Body of pancreas (tissue), 4 donors: ENCODE results near the gene CRYGB. TPM values are rescaled to one million over a fixed set of nuclear protein-coding genes. Genes with fewer than 3 reads are reported as not detected.

Experiments used
- ATAC-seq: fragments of 150-250 bp; one replicate; pipeline ENCODE4 v1.9.1; 2016
- DNase-seq, 4 donors: peaks; one replicate each; pipeline ENCODE4 v3.0.0-alpha.2; 2019
- H3K27ac ChIP-seq, 4 donors: fragments of 200-600 bp; sonication (generic); 1 replicate in 3 of 4; 2 replicates in 1 of 4; pipeline versions ENCODE4 v1.5.1 to v1.6.1; 2016 to 2019; ENCODE audit warnings: mild to moderate bottlenecking in 1 of 4, mixed read lengths in 1 of 4, moderate library complexity in 1 of 4
- H3K27me3 ChIP-seq, 2 donors: fragments of 200-600 bp; sonication (generic); one replicate each; pipeline ENCODE4 v1.6.0; 2016; ENCODE audit warnings: mild to moderate bottlenecking in 1 of 2
- H3K36me3 ChIP-seq, 2 donors: fragments of 200-600 bp; sonication (generic); replicated peaks in 1 of 2; 2 replicates each; pipeline ENCODE4 v1.5.1; 2016; ENCODE audit warnings: low read depth in 2 of 2; ENCODE audit not compliant: insufficient read depth in 1 of 2
- H3K4me1 ChIP-seq: fragments of 200-600 bp; sonication (generic); one replicate; pipeline ENCODE4 v1.6.0; 2016
- H3K4me3 ChIP-seq, 2 donors: fragments of 200-600 bp; sonication (generic); 1 replicate in 1 of 2; 2 replicates in 1 of 2; pipeline ENCODE4 v1.5.1; 2016 to 2019
- H3K9me3 ChIP-seq, 3 donors: fragments of 200-600 bp; sonication (generic); 1 replicate in 2 of 3; 2 replicates in 1 of 3; pipeline ENCODE4 v1.5.1; 2016
- POLR2A ChIP-seq, 3 donors: fragments of 450-650 bp; IDR thresholded peaks; one replicate each; pipeline ENCODE4 v1.6.1; 2016; ENCODE audit warnings: antibody characterized with exemption in 3 of 3, mild to moderate bottlenecking in 2 of 3
- WGBS, 2 donors: methylation state at CpG; one replicate each; pipeline ENCODE4 v1.1.5; 2017; 5-methylcytosine and 5-hydroxymethylcytosine counted together
- intact Hi-C: fragments of 100-400 bp; cut with DNase I; formaldehyde crosslinking; loops from one replicate; pipeline ENCODE4 v1.15.1; 2023
- total RNA-seq, 2 donors: library from RNA; depleted of rRNA; stranded (reverse); fragments of >200 nt; gene quantifications; one replicate each; pipeline ENCODE4 v1.1.0, GENCODE V29; 2016
- TF ChIP-seq, protein P1 (sequence below), 7 experiments: fragments of 450-650 bp in 4 of 7; fragments of 200-600 bp in 3 of 7; sonication (generic) in 3 of 7; IDR thresholded peaks; one replicate each; pipeline ENCODE4 v1.5.1; 2016 to 2019; ENCODE audit warnings: antibody characterized with exemption in 7 of 7

Gene CRYGB
- total RNA-seq, 2 donors from 2014 or later: not detected

DNA sequence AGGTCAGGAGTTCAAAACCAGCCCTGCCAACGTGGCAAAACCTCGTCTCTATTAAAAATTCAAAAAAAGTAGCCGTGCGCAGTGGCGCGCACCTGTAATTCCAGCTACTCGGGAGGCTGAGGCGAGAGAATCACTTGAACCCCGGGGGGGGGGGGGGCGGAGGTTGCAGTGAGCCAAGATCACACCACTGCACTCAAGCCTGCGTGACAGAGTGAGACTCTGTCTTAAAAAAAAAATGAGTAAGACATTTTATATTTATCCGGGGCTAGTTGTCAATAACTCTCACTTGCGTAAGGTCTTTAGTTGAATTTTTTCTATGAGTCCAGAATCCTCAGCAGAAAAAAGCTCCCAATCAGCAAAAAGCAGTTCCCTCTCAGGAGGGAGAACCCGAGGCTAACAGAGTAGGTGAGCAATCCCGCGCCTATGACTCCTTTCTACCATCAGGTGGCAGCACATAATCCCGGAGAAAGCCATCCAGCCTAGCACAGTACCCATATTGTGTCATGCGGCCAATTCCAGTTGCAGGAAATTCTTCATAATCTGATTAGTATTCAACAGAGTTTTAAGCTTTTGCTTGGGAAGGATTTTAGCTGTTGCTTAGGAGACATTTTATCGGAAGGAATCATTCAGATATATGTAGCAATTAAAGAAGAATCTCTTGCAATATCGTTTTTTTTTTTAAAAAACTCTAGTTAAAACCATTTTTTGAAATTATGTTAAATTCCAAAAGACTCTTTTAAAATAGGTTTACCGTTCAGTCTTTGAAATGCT, 29.3 kb upstream of the CRYGB start:
- ATAC-seq (peak; percentile 99), DNase-seq (peak; percentile 77 to 89 (median 82))
- Histone ChIP-seq H3K4me3 (no peak overlapping the region), H3K27ac (no peak overlapping the region), H3K27me3 (no peaks in the 10 kb centered on the region), H3K9me3 (no peaks in the 10 kb centered on the region), H3K36me3 (no peaks in the 10 kb centered on the region), H3K4me1 (no peaks in the 10 kb centered on the region)
- WGBS, 2 donors: 27 to 33% methylated on average over 20 to 21 of the region's 21 CpGs
- TF ChIP-seq POLR2A (IDR thresholded peaks at IDR 0.05): no peak
- TF ChIP-seq, protein P1, sequence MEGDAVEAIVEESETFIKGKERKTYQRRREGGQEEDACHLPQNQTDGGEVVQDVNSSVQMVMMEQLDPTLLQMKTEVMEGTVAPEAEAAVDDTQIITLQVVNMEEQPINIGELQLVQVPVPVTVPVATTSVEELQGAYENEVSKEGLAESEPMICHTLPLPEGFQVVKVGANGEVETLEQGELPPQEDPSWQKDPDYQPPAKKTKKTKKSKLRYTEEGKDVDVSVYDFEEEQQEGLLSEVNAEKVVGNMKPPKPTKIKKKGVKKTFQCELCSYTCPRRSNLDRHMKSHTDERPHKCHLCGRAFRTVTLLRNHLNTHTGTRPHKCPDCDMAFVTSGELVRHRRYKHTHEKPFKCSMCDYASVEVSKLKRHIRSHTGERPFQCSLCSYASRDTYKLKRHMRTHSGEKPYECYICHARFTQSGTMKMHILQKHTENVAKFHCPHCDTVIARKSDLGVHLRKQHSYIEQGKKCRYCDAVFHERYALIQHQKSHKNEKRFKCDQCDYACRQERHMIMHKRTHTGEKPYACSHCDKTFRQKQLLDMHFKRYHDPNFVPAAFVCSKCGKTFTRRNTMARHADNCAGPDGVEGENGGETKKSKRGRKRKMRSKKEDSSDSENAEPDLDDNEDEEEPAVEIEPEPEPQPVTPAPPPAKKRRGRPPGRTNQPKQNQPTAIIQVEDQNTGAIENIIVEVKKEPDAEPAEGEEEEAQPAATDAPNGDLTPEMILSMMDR (IDR thresholded peaks at IDR 0.05): peak; percentile 66 to 89 (median 81)
- intact Hi-C loops: no loop called here

DNA sequence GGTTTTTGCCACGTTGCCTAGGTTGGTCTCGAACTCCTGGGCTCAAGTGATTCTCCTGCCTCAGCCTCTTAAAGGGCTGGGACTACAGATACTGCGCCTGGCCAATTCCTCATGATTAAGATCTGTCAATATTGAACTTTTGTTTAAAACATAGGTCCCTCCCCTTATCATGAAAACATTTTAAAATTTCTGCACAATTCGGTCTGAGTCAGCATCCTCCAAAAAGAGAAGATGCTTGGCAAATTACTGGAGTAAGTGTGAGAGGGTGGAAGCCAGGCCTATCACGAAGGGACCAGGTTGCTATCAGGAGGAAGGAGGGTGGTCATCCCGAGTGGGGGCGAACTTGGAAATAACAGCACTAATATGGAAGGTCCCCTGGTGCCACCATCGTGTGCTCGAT, 28.2 kb upstream of the CRYGB start:
- Histone ChIP-seq H3K9me3 (no peaks in the 10 kb centered on the region), H3K4me3 (no peak overlapping the region), H3K27me3 (no peaks in the 10 kb centered on the region), H3K4me1 (no peaks in the 10 kb centered on the region), H3K27ac (no peak overlapping the region), H3K36me3 (no peaks in the 10 kb centered on the region)
- TF ChIP-seq, protein P1 (IDR thresholded peaks at IDR 0.05): no peak
- no peak for TF ChIP-seq POLR2A (IDR thresholded peaks at IDR 0.05)
- intact Hi-C loops: no loop called here
- ATAC-seq (no peak), DNase-seq (no peak)
- 73 to 74% methylated on average over 9 of the region's 9 CpGs for WGBS, 2 donors

DNA sequence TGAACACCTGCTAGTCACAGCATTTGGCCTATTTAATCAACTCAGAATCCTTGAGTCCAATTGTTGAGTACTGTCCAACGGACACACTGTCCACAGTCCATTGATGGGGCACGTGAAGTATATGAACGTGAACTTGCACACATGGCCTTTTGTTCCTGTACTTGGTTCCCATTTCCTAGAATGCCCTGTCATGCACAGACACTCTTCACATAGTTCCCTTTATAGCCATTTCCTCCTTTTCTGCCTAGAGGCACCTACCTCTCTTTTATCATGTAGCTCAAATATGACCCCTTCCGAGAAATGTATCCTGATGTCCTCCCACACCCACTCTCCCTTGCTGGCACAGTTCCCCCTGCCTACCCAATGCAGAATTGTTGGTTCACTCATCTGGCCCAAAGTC, 26.2 kb upstream of the CRYGB start:
- H3K36me3 ChIP-seq: no peaks in the 10 kb centered on the region
- no peaks in the 10 kb centered on the region for H3K9me3 ChIP-seq
- WGBS, 2 donors: 51 to 77% methylated on average over 4 of the region's 4 CpGs
- no peak overlapping the region for H3K4me3 ChIP-seq
- DNase-seq: peak in 1 of 4 donors; percentile 44
- ATAC-seq: no peak
- no peak overlapping the region for H3K27ac ChIP-seq
- H3K4me1 ChIP-seq: no peaks in the 10 kb centered on the region
- no peak for TF ChIP-seq POLR2A (IDR thresholded peaks at IDR 0.05)
- TF ChIP-seq, protein P1 (IDR thresholded peaks at IDR 0.05): no peak
- intact Hi-C loops: no loop called here
- H3K27me3 ChIP-seq: no peaks in the 10 kb centered on the region

DNA sequence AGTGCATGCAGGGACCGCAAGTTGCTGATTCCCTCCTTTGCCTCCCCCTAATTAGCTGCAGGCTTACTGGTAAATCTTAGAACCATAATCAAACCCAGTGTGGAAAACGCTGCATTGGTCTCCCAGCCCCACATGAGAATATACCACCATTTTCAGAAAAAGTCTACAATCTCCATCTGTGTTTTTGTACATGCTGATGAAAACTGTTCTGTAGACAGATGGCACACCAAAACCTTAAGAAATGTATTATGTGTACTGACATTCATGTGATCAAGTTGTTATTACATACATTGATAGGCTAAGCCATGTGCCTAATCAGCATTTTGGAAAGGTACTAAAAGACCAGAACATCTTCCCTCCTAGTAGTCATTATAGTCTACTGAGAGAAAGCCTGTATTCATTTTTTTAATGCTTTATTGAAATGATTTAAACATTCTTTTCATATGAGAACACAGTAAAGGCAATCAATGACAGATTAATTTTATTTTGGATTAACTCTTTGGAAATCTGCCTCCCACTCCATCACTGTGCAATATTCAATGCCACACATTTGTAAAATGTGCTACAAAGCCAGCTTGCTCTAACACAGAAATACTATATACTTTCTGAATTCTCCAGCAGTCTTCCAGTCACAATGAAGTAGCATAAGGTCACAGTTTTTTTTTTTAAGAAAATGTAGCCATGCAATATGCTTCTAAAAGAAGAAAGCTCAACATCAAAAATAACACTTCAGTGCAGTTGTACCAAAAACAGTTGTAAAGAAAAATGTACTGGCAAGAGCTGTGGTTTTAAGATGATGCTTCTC, 19.2 kb upstream of the CRYGB start:
- Histone ChIP-seq H3K27me3 (no peaks in the 10 kb centered on the region), H3K4me3 (no peak overlapping the region), H3K9me3 (no peaks in the 10 kb centered on the region), H3K4me1 (no peaks in the 10 kb centered on the region), H3K27ac (no peak overlapping the region), H3K36me3 (no peaks in the 10 kb centered on the region)
- ATAC-seq: no peak
- 70 to 87% methylated on average over 2 of the region's 2 CpGs for WGBS, 2 donors
- TF ChIP-seq, protein P1 (IDR thresholded peaks at IDR 0.05): no peak
- TF ChIP-seq POLR2A (IDR thresholded peaks at IDR 0.05): no peak
- DNase-seq: no peak
- intact Hi-C loops: no loop called here
